Heart left ventricle (tissue), 16 donors: Measurements from ENCODE around the gene ABTB2. TPM values are rescaled to one million over a fixed set of nuclear protein-coding genes. Genes with fewer than 3 reads are reported as not detected.

ENCODE experiments used
- ATAC-seq, 4 donors: fragments of 200-7000 bp; cut with Tn5 transposase; one replicate each; pipeline ENCODE4 v1.9.1; 2020 to 2022; ENCODE audit warnings: moderate library complexity in 4 of 4, mild to moderate bottlenecking in 3 of 4, moderate number of reproducible peaks in 1 of 4
- DNase-seq, 5 donors: peaks; one replicate each; pipeline ENCODE4 v3.0.0-alpha.2; 2020
- H3K27ac ChIP-seq, 12 donors: fragments of 200-600 bp; sonication (generic) in 4 of 12; one replicate each; pipeline versions ENCODE4 v1.5.0 to v1.8.0; 2016 to 2022; ENCODE audit warnings: mild to moderate bottlenecking in 2 of 12
- H3K27me3 ChIP-seq, 9 donors: fragments of 200-600 bp; sonication (generic) in 2 of 9; one replicate each; pipeline versions ENCODE4 v1.5.1 to v1.8.0; 2016 to 2022; ENCODE audit warnings: mild to moderate bottlenecking in 3 of 9
- H3K36me3 ChIP-seq, 9 donors: fragments of 200-600 bp; sonication (generic) in 2 of 9; one replicate each; pipeline versions ENCODE4 v1.5.0 to v1.8.0; 2018 to 2022; ENCODE audit warnings: mild to moderate bottlenecking in 2 of 9
- H3K4me1 ChIP-seq, 12 donors: fragments of 200-600 bp; sonication (generic) in 4 of 12; one replicate each; pipeline versions ENCODE4 v1.5.0 to v1.8.0; 2016 to 2022; ENCODE audit warnings: mild to moderate bottlenecking in 3 of 12
- H3K4me3 ChIP-seq, 12 donors: fragments of 200-600 bp; sonication (generic) in 4 of 12; one replicate each; pipeline versions ENCODE4 v1.5.0 to v1.8.0; 2017 to 2022; ENCODE audit warnings: mild to moderate bottlenecking in 9 of 12, moderate library complexity in 4 of 12
- H3K9me3 ChIP-seq, 12 donors: fragments of 200-600 bp; sonication (generic) in 4 of 12; one replicate each; pipeline versions ENCODE4 v1.5.0 to v1.8.0; 2016 to 2022; ENCODE audit warnings: mild to moderate bottlenecking in 1 of 12
- POLR2A ChIP-seq, 2 donors: fragments of 450-650 bp; IDR thresholded peaks; one replicate each; pipeline ENCODE4 v1.6.1; 2017; ENCODE audit warnings: antibody characterized with exemption in 2 of 2, mild to moderate bottlenecking in 2 of 2, moderate library complexity in 2 of 2
- WGBS, 4 donors: extraction: QIAGEN DNeasy Blood & Tissue Kit in 2 of 4; methylation state at CpG; one replicate each; pipeline versions ENCODE4 v1.1.5 to v1.1.7; 2013 to 2018; 5-methylcytosine and 5-hydroxymethylcytosine counted together
- intact Hi-C, 10 donors: fragments of 100-400 bp; cut with DNase I; formaldehyde crosslinking; loops; one replicate each; pipeline versions ENCODE4 v1.11.1 to v1.14.2; 2022
- polyA plus RNA-seq, 2 donors: library from polyadenylated mRNA; stranded (reverse); fragments of 200-250 nt; gene quantifications; one replicate each; pipeline ENCODE4 v1.2.3, GENCODE V29; 2013
- total RNA-seq, 9 donors: library from RNA; depleted of rRNA in 2 of 9; stranded (reverse); fragments of >200 nt in 2 of 9; fragmentation: NEBNext Ultra II Directional in 3 of 9; extraction: Animal tissue kit (Norgen Biotek cat#: 25700) in 3 of 9; gene quantifications; one replicate each; pipeline versions ENCODE4 v1.1.0 to v1.2.4, GENCODE V29; 2016 to 2023
- TF ChIP-seq, protein P1 (sequence below), 12 donors: fragments of 200-600 bp; sonication (generic) in 4 of 12; IDR thresholded peaks; one replicate each; pipeline versions ENCODE4 v1.5.0 to v1.8.0; 2018 to 2022; ENCODE audit warnings: antibody characterized with exemption in 12 of 12, mild to moderate bottlenecking in 5 of 12
- donor health status: ischemic (EF 13 %, LVEDD 7.1; RV severe dilation, severe dysfunction).
- donor health status: healthy with polysubstance abuse.
- donor health status: DM: no; HTN: yes; CAD: no.
- donor health status: DM: no; HTN: no; CAD: no.
- donor health status: ischemic (EF 25% LVEDD 6.9; RV normal size, moderate dysfunction).
- donor health status: ischemic (EF 25% LVEDD 5.7; RV mildly dilated, moderate dysfunction).
- donor health status: healthy.
- donor health status: DM: yes; HTN: yes; CAD: no.
- donor health status: ischemic (EF 35%, LVEDD 5.7; RV mildly dilated, moderate dysfunction).
- donor health status: nonischemic (EF 11% LVEDD 7.7; RV severe dilation, severe dysfunction).
- donor health status: DM: yes; HTN: yes; CAD: no.
- donor health status: PGD.
- donor health status: ischemic (EF 29% LVEDD 5.4; RV normal size, mild dysfunction).
- donor health status: nonischemic (EF 23%, LVEDD 6.1; RV moderate dilation, normal function).

The ABTB2 gene
- total and polyA plus RNA-seq, 11 donors = 3.3 to 27.1 (median 12.5) TPM

DNA sequence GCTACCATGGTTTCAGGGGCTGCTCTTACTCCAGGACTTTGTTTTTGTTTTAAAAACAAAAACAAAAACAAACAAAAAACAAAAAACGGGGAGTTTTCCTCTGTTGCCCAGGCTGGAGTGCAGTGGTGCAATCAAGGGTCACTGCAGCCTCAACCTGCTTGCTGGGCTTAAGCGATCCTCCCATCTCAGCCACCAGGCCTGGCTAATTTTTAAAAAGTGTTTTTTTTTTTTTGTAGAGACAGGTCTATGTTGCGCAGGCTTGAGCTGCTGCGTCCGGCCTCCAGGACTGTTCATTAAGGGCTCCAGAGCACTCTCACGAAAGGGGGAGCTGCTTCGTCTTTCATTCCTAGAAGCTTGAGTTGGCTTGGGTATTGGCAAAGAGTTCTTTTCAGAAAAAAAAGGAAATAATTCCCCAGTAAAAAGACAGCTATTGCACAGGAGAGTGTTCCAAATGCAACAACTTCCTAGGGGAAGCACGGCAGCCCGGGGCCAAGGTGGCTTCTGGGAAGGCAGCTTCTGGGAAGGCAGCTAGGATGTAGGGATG, 173.9 kb downstream of the ABTB2 start:
- TF ChIP-seq, protein P1, sequence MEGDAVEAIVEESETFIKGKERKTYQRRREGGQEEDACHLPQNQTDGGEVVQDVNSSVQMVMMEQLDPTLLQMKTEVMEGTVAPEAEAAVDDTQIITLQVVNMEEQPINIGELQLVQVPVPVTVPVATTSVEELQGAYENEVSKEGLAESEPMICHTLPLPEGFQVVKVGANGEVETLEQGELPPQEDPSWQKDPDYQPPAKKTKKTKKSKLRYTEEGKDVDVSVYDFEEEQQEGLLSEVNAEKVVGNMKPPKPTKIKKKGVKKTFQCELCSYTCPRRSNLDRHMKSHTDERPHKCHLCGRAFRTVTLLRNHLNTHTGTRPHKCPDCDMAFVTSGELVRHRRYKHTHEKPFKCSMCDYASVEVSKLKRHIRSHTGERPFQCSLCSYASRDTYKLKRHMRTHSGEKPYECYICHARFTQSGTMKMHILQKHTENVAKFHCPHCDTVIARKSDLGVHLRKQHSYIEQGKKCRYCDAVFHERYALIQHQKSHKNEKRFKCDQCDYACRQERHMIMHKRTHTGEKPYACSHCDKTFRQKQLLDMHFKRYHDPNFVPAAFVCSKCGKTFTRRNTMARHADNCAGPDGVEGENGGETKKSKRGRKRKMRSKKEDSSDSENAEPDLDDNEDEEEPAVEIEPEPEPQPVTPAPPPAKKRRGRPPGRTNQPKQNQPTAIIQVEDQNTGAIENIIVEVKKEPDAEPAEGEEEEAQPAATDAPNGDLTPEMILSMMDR (IDR thresholded peaks at IDR 0.05) = no peak
- no peak for TF ChIP-seq POLR2A (IDR thresholded peaks at IDR 0.05)
- no peak for ATAC-seq
- intact Hi-C loops = no loop called here

DNA sequence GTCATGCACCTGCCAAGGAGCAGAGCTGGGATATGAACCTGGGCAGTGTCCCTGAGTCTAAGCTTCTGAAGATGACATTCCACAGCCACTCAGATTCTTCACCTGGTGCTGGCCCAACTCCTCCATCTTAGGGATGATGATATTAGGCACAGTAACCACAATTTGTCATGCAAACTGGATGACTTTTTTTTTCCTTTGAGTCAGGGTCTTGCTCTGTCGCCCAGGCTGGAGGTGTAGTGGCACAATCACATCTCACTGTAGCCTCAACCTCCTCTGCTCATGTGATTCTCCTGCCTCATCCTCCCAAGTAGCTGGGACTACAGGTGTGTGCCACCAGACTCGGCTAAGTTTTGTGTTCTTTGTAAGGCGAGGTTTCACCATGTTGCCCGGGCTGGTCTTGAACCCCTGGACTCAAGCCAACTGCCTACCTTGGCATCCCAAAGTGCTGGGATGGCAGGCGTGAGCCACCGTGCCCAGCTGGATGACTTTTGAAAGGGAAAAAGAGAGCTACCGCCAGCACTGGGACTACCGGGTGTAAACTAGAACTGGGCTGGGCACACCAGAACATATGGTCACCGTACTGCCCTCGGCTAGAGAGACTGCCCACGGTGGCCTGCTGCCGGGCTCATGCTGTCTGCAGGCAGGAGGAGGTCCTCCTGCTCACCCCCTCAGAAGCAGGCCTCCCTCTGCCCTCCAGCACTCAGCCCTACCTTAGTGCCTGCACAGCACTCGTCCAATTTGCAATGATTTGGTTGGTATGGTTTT, 174.7 kb downstream of the ABTB2 start:
- Histone ChIP-seq H3K4me1 (peaks cover 0 to 25% (median 9%) of the 10 kb centered on the region in 12 donors), H3K4me3 (no peak overlapping the region), H3K9me3 (no peaks in the 10 kb centered on the region), H3K36me3 (no peaks in the 10 kb centered on the region), H3K27ac (no peak overlapping the region), H3K27me3 (no peaks in the 10 kb centered on the region)
- TF ChIP-seq, protein P1 (IDR thresholded peaks at IDR 0.05) = no peak
- TF ChIP-seq POLR2A (IDR thresholded peaks at IDR 0.05) = no peak
- ATAC-seq (no peak), DNase-seq (no peak)
- intact Hi-C loops = no loop called here
- WGBS, 4 donors = 92 to 95% (median 94%) methylated on average over 10 to 13 of the region's 13 CpGs

More for the DNA sequence above, 173.9 kb downstream of the ABTB2 start:
- Histone ChIP-seq H3K4me1 (peaks cover 0 to 29% (median 11%) of the 10 kb centered on the region in 12 donors), H3K27me3 (no peaks in the 10 kb centered on the region), H3K4me3 (no peak overlapping the region), H3K27ac (no peak overlapping the region), H3K9me3 (no peaks in the 10 kb centered on the region), H3K36me3 (no peaks in the 10 kb centered on the region)
- WGBS, 4 donors = 91 to 95% (median 93%) methylated on average over 9 of the region's 9 CpGs
- no peak for DNase-seq

DNA sequence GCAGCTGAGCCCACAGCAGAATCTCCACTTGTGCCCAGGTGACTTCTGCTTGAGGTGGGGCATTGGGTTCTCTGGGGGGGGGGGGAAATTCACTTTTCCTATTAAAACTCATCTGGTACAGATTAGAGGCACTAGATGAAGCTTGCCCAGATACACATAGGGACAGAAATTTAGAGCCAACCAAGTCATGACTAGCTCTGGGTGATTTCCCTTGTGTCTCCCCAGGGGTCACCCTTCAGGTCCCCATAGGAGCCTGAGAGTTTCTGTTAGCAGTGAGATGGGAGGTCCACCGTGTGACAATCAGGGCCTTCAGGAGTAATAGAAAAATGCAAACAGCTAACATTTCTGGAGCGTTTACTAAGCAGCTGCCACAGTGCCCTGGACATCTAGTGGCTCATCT, 175.4 kb downstream of the ABTB2 start:
- Histone ChIP-seq H3K4me1 (peaks cover 0 to 25% (median 9%) of the 10 kb centered on the region in 12 donors), H3K27me3 (no peaks in the 10 kb centered on the region), H3K27ac (no peak overlapping the region), H3K36me3 (no peaks in the 10 kb centered on the region), H3K9me3 (no peaks in the 10 kb centered on the region), H3K4me3 (no peak overlapping the region)
- DNase-seq = no peak
- intact Hi-C loops = no loop called here
- TF ChIP-seq POLR2A (IDR thresholded peaks at IDR 0.05) = no peak
- TF ChIP-seq, protein P1 (IDR thresholded peaks at IDR 0.05) = no peak
- ATAC-seq = no peak
- WGBS, 4 donors = 87 to 97% (median 90%) methylated on average over 2 of the region's 2 CpGs

DNA sequence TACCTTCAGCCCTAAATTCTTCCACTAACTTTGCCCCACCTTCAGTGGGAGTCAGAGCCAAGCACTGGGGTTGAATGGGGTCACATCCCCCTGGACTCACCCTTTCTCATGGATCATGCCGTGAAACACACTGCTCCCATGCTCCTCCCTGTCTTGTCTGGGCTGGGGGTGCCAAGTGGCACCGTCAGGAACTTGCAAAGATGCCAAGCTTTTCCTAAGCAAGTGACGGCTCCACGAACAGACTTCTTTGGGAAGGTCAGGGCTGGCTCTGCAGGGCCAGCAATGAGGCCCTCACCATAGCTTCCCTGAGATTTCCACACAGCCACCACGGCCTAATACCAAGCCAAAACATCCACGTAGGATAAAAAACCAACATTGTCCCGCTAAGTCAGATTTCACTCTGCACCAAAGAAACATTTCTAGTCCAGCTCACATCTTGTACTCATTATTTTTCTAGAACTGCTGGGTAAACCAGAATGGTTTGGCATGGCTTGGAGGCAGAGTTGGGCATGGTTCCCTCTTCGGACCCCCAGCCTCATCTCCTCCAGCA, 175.9 kb downstream of the ABTB2 start:
- H3K27me3 ChIP-seq = no peaks in the 10 kb centered on the region
- DNase-seq (no peak), ATAC-seq (peak in 2 of 4 donors; percentile 29 to 45)
- peaks cover 0 to 25% (median 9%) of the 10 kb centered on the region in 12 donors for H3K4me1 ChIP-seq
- WGBS, 4 donors = 72 to 85% (median 76%) methylated on average over 8 of the region's 8 CpGs
- intact Hi-C loops = no loop called here
- H3K27ac ChIP-seq = no peak overlapping the region
- H3K4me3 ChIP-seq = no peak overlapping the region
- TF ChIP-seq POLR2A (IDR thresholded peaks at IDR 0.05) = no peak
- TF ChIP-seq, protein P1 (IDR thresholded peaks at IDR 0.05) = no peak
- H3K9me3 ChIP-seq = no peaks in the 10 kb centered on the region
- no peaks in the 10 kb centered on the region for H3K36me3 ChIP-seq
